NK-92 treated with Interleukin-12 subunit alpha and Interleukin-12 subunit beta, amount 100 ng/mL, for 24 hours (cell line): ENCODE data around the gene OSBP2.
"Not testable (repeated sequence)": the region's sequence is repeated elsewhere in the genome, so short reads cannot be mapped to it uniquely, and the experiment has no call there.

ENCODE experiments used
- DNase-seq: peaks from one replicate; lab custom pipeline; 2025; lab: John Stamatoyannopoulos, UW

The OSBP2 gene

DNA sequence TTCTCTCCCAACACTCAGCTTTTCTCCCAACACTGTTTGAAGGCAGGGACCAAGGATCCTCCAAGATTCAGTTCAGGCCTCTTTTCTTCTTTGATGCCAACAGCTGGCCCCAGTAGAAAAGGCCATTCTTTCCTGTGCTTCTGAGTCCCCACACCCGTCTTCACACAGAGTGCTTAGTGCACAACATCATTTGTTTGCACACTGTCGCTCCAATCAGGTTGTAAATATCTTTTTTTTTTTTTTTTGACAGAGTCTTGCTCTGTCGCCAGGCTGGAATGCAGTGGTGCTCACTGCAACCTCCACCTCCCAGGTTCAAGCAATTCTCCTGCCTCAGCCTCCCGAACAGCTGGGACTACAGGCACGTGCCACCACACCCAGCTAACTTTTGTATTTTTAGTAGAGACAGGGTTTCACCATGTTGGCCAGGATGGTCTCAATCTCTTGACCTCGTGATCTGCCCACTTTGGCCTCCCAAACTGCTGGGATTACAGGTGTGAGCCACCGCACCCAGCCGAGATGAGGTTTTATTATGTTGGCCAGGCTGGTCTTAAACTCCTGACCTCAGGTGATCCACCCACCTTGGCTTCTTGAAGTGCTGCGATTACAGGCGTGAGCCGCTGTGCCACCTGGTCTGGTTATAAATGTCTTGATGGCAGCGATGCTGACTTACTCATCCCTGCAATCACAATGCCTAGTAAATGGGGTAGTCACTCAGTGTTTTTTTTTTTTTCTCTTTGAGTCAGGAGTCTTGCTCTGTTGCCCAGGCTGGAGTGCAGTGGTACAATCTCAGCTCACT, 14.6 kb upstream of the OSBP2 start:
- DNase-seq, result not testable (repeated sequence)

DNA sequence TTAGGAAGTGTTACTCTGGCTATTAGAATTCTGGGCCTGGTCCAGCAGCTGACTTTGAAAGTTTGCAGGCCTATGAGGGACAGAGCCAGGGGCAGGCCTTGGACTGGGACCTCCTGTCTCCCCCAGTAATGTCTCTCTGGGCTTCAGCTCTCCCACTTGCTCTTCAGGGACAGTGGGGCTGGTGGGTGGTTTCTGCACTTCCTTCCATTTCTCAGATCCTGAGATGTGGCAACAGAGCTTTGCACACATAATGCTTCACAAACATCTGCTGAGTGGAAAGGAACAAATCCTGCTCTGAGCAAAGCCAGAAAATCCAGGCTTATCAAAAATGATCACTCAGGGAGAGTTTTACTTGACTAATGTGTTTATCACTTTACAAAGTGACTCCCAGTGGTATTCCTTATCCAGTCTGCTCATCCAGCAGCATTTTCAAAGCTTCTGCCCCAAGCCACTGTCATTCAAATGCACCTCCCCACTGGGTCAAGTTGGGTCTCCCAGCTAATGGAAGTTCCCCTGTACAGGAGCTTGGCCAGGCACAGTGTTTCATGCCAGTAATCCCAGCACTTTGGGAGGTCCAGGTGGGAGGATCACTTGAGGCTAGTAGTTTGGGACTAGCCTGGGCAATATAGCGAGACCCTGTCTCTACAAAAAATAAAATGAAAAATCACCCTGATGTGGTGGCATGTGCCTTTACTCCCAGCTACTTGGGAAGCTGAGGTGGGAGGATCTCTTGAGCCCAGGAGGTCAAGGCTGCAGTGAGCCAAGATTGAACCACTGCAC, 13.5 kb upstream of the OSBP2 start:
- DNase-seq, result no peak

DNA sequence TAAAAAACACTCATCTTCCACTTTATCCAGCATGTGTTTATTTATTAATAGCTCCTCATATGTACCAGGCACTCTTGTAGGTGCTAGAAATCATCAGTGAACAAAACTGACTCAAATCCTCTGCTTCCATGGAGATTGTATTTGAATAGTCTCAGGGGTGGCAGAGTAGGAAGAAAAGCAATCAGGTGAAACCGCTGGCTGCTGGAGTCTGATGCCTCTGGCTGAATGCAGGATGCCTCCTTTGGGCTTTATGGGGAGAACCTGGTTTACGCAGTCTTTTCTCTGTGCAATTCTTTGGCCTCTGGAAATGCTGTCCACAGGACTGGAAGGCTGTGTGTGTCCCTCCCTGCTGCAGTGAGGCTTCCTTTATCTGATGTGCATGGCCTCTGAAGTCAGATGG, 12.8 kb upstream of the OSBP2 start:
- no peak for DNase-seq

DNA sequence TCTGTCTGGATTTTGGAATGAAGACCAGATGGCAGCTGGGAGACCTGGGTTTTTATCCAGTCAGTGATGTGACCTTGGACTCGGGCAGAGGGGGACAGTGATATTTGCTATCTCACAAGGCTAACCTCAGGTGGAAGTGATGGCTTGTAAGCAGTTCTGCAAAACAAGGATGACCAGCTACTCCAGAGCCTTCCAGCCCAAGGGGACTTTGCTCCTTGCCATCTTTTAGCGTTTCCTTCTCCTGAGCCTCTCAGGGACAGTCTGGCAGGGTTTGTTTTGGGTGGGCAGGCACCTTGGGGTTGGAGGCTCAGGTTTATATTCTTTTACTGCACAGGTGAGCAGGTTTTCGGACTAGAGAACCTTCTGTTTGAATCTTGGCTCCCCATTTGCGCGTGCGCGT, 9.5 kb upstream of the OSBP2 start:
- no peak for DNase-seq

DNA sequence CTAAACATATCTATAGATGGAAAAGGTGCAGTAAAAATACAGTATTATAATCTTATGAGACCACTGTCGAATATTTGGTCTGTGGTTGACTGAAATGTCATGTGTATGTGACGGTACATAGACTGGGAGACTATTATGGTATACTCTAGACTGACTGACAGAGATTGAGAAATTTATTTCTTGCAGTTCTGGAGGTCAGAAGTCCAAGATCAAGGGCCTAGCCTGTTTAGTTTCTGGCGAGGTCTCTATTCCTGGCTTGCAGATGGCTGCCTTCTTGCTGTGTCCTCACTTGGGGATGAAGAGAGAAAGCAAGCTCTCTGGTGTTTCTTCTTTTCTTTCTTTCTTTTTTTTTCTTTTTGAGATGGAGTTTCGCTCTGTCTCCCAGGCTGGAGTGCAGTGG, 7.3 kb upstream of the OSBP2 start:
- DNase-seq, result no peak

DNA sequence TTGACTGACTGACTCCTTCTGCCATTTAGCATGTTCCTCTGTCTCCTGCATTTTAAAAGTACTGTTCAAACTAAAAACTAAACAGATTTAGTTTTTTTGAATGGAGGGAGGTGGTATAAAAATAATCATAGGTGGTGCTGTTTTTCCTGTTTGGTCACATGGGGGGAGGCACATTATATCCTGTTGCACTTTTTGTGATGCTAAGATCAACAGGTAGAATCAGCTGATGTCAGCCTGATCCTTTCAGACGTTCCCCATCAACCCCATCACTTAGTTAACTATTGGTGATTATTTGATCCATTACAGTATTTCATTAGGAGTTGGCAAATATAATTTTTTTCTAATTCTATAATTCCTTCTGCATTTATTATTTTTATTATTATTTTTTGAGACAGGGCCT, 5.1 kb upstream of the OSBP2 start:
- no peak for DNase-seq

DNA sequence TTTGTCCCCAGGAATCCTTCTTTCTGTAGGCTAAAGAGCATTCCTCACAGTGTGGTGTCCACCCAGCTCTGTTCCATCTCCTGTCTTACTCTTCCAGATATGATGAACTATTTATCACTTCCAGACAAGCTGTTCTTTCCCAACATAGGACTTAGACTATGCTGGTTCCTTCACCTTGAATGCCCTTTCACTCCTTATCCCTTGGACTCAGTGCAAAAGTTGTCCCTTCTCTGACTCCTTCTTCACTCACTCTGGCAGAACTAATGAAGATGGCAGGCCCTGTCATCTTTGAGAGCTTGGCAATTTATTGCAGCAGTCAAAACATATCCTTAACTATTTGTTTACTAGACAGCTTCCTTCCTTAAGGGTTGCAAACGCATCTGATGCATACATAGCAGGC, 3.5 kb upstream of the OSBP2 start:
- DNase-seq, result no peak

DNA sequence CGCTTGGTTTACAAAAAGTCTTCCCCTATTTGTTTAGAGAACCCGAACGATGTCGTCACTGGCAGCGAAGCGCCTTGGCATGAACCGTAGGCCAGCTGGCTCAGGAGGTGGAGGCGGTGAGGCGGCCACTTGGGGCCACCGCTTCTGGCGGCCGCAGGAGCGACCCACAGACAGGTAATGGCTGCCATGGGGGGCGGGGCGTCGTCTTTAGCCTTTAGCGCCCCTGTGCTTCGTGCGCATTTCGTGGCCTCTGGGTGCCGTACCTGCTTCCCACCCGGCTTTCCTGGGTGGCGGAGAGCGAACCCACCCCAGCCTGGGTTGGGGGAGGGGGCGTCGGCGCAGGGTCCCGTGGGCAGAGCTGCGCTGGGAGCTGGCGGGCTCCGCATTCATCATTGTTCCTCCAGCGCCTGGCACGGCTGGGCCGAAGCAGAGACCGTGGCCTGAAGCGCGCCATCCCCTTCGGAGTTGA, 469 bp upstream of the OSBP2 start:
- DNase-seq, result no peak

DNA sequence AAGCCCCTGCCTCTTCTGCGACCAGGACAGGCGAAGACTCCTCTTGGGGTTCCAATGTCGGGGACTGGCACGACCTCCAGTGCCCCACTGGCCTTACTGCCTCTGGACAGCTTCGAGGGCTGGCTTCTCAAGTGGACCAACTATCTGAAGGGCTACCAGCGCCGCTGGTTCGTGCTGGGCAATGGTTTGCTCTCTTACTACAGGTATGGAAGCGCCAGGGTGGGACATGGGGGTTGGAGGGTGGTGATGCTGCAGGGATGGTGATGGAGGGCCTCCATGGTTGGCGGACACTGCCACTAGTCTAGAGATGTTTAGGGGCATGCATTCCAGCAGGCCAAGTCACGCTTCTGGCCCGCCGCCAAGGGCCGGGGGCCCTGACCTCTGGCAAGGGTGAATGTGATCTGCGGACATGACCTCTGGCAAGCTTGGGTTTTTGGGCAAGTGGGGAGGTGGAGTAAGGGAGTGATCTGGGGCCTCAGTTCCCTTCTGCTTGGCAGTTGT, 727 bp downstream of the OSBP2 start:
- no peak for DNase-seq

DNA sequence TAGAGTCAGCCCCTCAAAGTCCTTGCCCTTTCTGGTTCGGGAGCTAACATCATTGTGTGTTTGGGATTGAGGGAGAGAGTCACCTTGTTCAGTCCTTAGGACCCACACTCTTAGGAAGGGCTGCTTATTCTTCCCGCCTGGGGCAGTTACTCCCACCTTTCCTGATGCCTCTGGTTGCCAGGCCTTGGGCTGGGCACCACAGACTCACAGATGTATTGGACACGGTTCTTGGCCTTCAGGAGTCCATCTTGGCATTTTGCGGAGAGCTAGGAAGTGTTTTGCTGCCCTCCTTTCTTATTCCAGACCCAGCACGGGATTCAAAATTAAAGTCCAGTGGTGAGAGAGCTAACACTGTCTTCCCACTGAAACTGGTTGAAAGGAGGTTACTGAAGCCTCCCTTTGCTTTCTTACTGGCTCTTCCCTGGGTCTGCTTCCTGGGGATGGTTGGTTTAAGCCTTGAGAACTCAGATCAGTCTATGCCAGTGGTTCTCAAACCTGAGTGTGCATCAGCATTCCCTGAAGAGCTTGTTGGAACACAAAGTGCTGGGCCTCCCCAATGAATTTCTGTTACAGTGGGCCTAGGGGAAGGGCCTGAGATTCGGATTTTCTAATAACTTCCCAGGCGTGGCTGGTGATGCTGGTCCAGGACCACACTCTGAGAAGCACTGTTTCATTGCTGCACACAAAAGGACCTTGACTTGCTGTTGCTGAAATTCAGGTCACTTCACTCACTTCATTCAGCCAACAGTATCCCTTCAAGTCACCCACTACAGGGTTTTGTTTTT, 1.4 kb downstream of the OSBP2 start:
- no peak for DNase-seq

DNA sequence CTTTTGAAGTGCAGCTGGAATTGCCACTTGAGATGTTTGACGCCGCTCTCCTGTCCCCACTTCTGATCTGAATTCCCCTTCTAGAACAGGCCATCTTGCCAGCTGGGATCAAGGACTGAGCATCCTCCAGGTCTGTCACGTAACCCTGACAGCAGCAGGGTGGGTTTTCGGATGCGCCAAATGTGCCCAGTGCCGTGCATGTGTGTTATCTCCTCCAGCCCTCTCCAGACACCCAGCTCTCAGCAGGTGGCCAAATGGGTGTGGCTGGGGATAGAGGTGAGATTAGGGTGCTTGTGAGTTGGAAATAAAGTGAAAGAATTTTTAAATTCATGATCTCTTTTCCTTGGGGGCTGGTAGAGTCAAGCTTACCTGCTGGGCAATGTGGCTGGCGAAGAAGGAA, 3.3 kb downstream of the OSBP2 start:
- DNase-seq, result no peak

DNA sequence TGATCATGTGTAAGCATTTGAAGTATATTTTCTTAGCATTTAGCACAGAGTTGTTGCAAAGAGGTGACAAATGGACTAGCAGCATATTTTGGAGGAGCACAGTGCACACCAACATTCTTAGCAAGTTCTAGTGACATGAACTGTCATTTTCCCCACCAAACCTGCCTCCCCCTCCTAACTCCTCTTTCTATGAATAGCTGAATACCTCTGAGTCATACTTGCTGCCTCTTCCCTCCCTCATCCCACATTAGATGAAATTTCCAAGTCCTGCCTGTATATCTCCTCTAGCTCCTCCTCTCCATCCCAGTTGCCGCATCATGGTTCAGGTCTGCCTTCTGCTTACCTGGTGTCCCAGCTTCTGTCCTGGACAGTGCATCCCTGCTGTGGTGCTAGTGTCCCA, 7.2 kb downstream of the OSBP2 start:
- no peak for DNase-seq

DNA sequence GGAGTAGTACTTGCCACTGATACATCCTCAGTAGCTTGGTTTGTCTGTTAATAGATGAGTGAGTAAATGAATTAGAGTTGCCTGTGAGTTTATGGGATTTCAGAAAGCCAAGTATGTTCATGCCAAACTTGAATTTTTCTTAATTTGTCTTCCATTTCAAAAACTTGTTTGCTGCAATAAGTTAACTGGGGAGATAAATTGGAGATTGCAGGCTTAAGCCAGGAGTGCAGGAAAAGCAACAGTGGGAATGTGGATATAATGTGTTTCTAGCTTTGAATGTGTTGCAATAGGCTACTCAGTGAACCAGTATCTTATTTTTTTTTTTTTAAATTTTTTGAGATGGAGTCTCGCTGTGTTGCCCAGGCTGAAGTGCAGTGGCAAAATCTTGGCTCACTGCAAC, 8.2 kb downstream of the OSBP2 start:
- DNase-seq, result no peak

DNA sequence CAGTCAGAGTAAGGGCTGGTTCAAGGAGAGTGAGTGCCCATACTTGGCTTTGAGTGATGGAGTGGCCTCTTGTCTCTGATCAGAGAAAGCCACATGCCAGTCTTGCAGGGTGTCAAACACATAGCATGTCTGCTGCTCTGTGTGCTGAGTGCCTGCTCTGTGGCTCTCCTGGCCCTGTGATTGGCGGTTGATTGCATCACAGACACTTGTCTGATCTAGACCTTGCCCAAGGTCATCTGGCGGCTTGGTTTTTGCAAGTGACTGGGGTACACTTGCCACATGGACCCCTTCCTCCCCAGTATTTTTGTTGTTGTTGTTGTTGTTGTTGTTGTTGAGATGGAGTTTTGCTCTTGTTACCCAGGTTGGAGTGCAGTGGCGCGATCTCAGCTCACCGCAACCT, 10.3 kb downstream of the OSBP2 start:
- DNase-seq, result peak; percentile 50

DNA sequence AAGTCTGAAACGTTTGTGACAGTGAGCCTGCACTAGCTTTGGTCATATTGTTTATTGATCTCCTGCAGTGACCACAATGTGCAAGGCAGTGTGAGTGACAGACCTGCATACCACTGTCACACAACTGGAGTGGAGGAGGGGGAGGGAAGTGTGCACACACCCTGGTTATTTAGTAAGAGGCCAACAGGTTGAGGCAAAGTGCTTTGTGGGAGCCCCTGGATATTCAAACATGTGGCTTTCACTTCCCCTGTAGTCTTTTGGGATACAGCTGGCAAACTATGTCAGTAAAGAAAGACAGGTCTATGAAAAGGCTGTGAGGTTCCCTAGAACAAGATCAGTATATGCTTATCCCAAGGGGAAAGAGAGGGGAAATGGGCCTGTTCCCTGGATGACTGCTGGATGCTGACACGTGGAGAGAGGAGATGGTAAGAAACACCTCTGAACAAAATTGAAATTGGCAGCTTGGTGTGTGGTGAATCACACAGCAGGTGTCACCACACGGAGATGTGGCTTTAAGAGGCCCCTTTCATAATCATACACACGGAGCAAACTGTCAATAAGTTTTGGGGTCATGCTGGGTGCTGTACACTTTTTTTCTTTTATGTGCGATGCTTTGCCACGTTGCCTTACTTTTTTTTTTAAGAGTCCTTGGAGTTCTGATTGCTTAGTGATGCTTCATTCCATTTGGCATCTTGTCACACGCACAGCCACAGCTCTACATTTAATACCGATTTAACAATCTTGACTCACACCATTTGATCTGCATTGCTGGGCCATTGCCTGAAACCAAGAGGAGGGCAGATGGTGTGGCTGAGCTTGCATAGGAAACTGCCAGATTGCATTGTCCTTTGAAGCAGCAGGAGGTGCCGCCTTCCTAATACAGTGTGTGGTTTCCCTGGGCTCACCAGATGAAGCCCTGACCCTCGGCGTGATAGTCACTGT, 11.3 kb downstream of the OSBP2 start:
- peak; percentile 49 for DNase-seq

DNA sequence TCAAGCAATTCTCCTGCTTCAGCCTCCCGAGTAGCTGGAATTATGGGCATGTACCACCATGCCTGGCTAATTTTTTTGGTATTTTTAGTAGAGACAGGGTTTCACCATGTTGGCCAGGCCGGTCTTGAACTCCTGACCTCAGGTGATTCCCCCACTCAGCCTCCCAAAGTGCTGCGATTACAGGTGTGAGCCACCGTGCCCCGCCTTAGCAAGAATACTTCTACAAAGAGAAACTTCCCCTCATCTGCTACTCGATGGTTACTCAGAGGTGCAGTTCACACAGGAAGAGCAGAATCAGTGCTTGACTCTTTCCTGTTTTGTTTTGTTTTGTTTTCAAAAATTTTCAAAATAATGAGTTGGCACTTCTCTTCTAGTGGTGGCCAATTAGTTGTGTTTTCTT, 15.3 kb downstream of the OSBP2 start:
- peak; percentile 46 for DNase-seq

DNA sequence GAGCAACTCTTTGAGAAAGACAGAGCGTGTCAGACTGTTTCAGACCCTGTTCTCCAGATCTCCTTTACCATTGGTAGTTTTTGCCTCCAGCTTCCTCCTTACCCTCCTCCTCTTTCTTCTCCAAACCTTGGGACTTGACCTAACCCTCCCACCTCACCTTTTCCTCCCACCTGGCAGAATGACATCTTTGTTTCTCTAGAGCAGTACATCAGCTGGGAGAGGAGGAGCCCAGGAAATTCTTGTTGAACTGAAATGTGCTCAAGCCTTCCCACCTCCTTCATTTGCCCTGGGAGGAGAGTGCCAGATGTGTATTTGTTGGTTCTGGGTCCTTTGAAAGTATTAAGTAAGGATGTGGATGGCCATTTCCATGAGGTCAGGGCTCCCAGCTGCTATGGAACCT, 17.4 kb downstream of the OSBP2 start:
- no peak for DNase-seq

DNA sequence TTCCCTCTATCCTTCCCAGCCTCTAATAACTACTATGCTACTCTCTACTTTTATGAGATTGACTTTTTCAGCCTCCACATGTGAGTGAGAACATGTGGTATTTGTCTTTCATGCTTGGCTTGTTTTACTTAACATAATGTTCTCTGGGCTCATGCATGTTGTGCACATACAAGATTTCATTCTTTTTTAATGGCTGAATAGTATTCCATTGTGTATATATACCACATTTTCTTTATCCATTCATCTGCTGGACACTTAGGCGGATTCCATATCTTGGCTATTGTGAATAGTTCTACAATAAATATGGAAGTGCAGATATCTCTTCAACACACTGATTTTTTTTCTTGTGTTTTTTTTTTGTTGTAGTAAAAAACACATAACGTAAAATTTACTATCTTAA, 19.4 kb downstream of the OSBP2 start:
- DNase-seq, result no peak

DNA sequence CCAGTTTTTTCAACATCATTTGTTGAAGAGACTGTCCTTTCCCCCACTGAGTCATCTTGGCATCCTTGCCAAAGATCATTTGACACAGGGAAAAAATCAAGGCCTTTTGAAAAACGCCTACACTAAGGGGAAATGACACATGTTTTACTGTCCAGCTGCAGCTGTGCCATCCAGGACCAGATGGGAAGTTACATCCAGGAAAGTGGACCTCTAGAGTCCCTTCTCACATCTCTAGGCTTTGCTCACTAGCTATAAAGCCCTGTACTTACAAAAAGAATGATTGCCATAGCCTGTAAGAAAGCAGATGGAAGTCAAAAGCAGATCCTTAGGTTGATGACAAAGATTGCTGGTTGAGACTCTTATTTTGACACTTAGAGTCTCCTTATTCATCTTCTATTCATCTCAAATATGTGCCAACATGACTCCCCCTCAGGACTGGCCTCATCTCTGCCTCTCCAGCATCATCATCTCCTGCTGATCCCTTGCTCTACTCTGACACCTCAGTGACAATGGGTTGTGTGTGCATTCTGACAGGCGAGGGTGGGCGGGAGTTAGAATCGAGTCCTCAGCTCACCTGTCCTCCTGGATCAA, 22.8 kb downstream of the OSBP2 start:
- DNase-seq, result no peak

DNA sequence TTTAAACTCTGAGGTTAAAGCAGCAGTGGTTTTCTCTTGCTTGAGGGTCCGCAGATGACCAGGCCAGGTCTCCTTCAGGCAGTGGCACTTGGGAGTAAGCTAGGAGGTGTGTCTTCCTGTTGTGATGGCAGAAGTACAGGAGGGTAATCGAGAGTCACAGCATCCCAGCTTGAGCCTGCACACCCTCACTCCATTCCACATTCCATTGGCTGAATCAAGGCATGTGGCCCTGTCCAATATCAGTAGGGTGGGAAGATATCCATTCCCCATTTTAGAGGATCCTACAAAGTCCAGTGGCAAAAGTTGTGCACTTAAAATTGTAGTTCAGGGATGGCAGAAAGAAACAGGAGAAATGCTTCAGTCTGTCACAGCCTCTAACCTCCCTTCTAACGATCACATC, 23.3 kb downstream of the OSBP2 start:
- no peak for DNase-seq

DNA sequence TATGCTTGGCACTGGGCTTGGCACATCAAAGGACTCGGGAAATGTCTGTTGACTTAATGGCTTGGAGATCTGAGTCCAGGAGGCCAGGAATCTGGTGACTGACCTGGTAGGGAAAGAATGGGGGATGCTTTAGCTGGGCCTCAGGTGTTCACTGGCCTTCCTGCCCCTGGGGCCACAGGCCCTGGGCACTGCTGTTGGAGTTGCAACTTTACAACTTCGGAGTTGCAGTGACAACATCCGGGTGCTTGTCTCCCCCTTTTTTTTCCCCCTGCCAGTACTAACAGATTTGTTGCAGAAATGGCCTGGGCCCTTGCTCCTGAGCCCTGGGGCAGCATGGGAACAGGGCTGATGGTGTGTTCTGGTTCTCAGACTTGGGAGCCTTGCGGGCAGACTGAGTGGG, 23.8 kb downstream of the OSBP2 start:
- no peak for DNase-seq
